ENCODE measurements around the gene TOMM34.
A peak's percentile ranks its signal among the peaks of the same experiment; 100 is the strongest.

Gene TOMM34

GRCh38 chr20:44961011-44961869, 1.0 kb upstream of the TOMM34 start:
- Mint-ChIP-seq H3K27ac (no peak overlapping the region), H3K9me3 (peaks cover 3% of the 10 kb centered on the region), H3K4me3 (peak overlapping the region; percentile 12), H3K27me3 (ENCODE audit: low read depth, poor library complexity) (no peaks in the 10 kb centered on the region), H3K36me3 (ENCODE audit: low read depth) (peaks cover 15% of the 10 kb centered on the region), H3K4me1 (peaks cover 63% of the 10 kb centered on the region)
- no peak for TF ChIP-seq CTCF (IDR thresholded peaks at IDR 0.05)
- no peak for DNase-seq

GRCh38 chr20:44959638-44960102, 527 bp downstream of the TOMM34 start:
- peak overlapping the region; percentile 96 for H3K4me3 Mint-ChIP-seq
- TF ChIP-seq CTCF (IDR thresholded peaks at IDR 0.05), result no peak
- peaks cover 59% of the 10 kb centered on the region for H3K4me1 Mint-ChIP-seq
- H3K9me3 Mint-ChIP-seq, result peaks cover 3% of the 10 kb centered on the region
- H3K27me3 Mint-ChIP-seq (ENCODE audit: low read depth, poor library complexity), result no peaks in the 10 kb centered on the region
- H3K36me3 Mint-ChIP-seq (ENCODE audit: low read depth), result peaks cover 30% of the 10 kb centered on the region
- peak overlapping the region; percentile 93 for H3K27ac Mint-ChIP-seq
- DNase-seq, result peak; percentile 27

GRCh38 chr20:44959082-44959637, 1.0 kb downstream of the TOMM34 start:
- DNase-seq, result no peak
- H3K4me1 Mint-ChIP-seq, result peaks cover 59% of the 10 kb centered on the region
- H3K4me3 Mint-ChIP-seq, result peak overlapping the region; percentile 96
- H3K27me3 Mint-ChIP-seq (ENCODE audit: low read depth, poor library complexity), result no peaks in the 10 kb centered on the region
- H3K36me3 Mint-ChIP-seq (ENCODE audit: low read depth), result peaks cover 33% of the 10 kb centered on the region
- H3K9me3 Mint-ChIP-seq, result peaks cover 3% of the 10 kb centered on the region
- no peak for TF ChIP-seq CTCF (IDR thresholded peaks at IDR 0.05)
- peak overlapping the region; percentile 93 for H3K27ac Mint-ChIP-seq

GRCh38 chr20:44958276-44958675, 1.9 kb downstream of the TOMM34 start:
- TF ChIP-seq CTCF (IDR thresholded peaks at IDR 0.05), result no peak
- Mint-ChIP-seq H3K27me3 (ENCODE audit: low read depth, poor library complexity) (no peaks in the 10 kb centered on the region), H3K27ac (peak overlapping the region; percentile 93), H3K9me3 (peaks cover 3% of the 10 kb centered on the region), H3K36me3 (ENCODE audit: low read depth) (peaks cover 42% of the 10 kb centered on the region), H3K4me3 (peak overlapping the region; percentile 96), H3K4me1 (peaks cover 59% of the 10 kb centered on the region)
- no peak for DNase-seq

- H3K27me3 Mint-ChIP-seq (ENCODE audit: low read depth, poor library complexity), result no peaks in the 10 kb centered on the region
- H3K27ac Mint-ChIP-seq, result no peak overlapping the region
- H3K9me3 Mint-ChIP-seq, result no peaks in the 10 kb centered on the region
- peaks cover 54% of the 10 kb centered on the region for H3K4me1 Mint-ChIP-seq
- no peak overlapping the region for H3K4me3 Mint-ChIP-seq
- peaks cover 61% of the 10 kb centered on the region for H3K36me3 Mint-ChIP-seq (ENCODE audit: low read depth)
- DNase-seq, result no peak
- no peak for TF ChIP-seq CTCF (IDR thresholded peaks at IDR 0.05)
Observed at GRCh38 chr20:44956410-44956809, 3.8 kb downstream of the TOMM34 start.

Measured in nephron progenitor cell (in vitro differentiated cells).